Epithelial cell of prostate (primary cell): ENCODE results near the gene ITGB1BP2.
"Not testable (repeated sequence)": the region's sequence is repeated elsewhere in the genome, so short reads cannot be mapped to it uniquely, and the experiment has no call there.

Experiments
- DNase-seq: peaks from one replicate; pipeline ENCODE4 v3.0.0-alpha.2; 2011; ENCODE audit warnings: low read depth, low spot score
- H3K27ac ChIP-seq: fragments of 450-650 bp; 2 replicates; pipeline ENCODE4 v1.5.1; 2017; ENCODE audit warnings: mild to moderate bottlenecking

ITGB1BP2 gene

DNA sequence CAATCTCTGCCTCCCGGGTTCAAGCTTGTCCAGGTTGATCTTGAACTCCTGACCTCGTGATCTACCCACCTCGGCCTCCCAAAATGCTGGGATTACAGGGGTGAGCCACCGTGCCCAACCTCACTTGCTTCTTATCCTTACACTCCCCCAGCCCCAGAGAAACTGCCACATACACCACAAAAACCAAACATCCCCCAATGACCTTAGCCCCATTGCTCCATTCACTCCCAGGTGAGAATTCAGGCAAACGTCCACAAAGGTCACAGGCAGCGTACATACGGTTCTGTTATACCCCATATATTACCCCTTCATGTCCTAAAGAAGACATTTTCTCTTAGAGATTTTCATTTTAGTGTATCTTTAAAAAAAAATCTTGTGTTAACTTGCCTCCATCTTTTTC, 1.1 kb upstream of the ITGB1BP2 start:
- not testable (repeated sequence) for DNase-seq, H3K27ac ChIP-seq

DNA sequence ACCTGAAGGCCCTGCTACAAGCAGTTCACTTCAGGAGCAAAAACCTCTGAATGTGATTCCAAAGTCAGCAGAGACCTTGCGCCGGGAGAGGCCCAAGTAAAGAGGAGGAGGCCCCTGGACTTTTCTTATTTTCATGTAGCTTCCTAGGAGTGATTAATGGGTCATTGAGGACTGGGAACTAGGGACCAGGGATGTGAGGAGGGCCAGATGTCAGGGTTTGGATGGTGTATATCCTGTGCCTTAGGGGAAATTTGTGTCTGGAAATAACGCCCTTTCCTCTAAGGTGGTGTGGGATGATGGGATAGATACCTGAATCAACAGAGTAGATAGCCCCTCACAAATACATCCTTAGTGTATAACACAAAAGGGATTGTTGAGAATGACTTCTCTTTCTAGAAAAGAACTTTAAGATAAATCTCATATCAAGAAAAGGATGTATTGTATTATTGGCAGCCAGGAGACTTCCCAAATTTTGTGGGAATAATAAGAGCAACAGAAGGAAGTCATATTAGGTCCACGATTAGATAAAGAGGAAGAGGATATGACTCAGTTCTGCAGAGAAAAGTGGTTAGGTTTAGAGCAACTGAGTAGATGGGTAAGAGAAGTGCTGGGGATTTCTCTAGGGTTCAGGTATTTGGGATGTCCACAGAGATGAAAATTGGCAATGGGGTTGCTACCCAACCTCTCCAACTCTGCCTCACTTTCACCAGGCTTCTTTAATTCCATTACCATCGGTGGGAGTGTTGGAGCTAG, 1.1 kb downstream of the ITGB1BP2 start:
- DNase-seq = no peak
- H3K27ac ChIP-seq = no peak overlapping the region

DNA sequence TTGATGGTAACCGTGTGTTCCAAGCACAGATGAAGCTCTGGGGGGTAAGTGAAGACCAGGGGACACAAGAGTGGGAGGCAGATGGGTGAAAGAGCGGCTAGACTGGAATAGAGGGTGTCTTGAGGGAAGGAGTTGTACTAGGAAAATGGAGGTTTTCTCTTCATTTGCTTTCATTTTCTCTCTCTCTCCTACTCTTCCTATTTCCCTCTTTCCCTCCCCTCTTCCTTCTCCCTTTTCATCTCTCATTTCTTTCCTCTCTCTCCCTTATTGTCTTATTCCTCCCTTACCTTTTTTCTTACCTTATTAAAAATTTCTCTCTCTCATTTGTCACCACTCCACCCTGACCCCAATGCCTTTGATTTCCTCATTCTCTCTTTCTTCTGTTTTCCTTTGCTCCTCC, 3.0 kb downstream of the ITGB1BP2 start:
- DNase-seq = no peak
- no peak overlapping the region for H3K27ac ChIP-seq

DNA sequence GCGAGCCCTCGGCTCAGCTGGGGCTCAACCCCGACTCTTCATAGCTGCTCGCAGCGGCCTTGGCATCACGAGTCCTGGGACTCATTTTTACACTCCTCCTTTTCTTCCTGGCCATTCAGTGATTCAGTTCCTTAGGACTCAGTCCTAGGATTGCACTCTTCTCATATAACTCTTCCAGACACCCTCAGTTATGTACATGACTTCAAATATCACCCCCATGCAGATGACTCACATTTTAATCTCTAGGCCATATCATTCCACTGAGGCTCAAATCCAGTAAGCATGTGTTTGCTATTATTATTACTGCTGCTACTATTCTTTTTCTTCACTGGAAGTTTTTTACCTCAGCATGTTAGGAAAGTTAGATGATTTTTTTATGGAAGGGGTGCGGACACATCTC, 14.4 kb downstream of the ITGB1BP2 start:
- no peak for DNase-seq
- H3K27ac ChIP-seq = no peak overlapping the region

DNA sequence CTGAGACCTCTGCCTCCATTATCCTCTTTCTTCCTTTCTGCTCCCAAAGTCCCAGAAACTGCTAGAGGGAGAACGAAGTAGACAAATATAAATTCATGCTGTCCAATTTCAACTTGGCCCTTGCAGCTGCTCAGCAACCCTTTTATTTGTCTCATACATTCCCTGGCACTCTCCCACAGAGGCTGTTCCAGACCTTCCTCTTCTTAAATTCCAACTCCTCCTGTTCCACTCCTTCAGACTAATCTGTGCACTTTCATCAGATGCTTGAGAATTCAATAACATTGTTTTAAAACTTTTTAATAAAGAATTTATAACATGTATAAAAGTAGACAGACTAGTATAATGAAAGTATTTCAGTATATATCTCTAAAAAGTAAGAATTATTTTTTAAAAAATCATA, 15.4 kb downstream of the ITGB1BP2 start:
- not testable (repeated sequence) for DNase-seq, H3K27ac ChIP-seq

DNA sequence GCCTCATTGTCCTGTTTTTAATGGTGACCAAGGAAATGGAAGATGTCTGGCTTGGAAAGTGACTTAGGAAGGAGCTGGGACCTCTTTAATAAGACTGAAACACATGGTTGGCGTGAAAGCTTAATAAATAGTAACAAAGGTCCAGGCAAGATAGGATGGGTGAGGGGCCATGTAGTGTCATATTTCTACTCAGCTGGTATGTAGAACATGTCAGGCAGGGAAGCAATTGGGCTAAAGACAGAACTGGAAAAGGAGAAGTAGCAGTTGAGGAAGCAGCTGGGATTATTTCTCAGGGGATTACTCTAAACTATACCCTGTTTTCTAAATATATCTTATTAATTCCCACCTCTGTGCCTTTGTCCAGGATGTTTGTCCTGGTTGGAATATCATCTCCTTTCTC, 18.6 kb downstream of the ITGB1BP2 start:
- no peak overlapping the region for H3K27ac ChIP-seq
- DNase-seq = no peak

DNA sequence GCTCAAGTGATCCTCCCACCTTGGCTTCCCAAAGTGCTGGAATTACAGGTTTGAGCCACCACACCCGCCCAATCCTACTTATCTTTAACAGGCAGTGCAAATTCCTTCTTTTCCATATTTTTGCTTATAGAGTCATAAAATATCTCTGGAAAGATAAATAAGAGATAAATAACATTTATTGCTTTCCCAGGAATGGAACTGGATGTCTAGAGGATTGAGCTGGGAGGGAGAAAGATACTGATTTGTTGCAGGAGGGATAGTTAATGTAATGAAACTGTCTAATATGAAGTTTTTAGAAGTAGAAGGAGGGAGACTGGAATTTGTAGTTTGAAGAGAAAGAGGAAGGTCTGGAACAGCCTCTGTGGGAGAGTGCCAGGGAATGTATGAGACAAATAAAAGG, 20.2 kb downstream of the ITGB1BP2 start:
- no peak overlapping the region for H3K27ac ChIP-seq
- no peak for DNase-seq

DNA sequence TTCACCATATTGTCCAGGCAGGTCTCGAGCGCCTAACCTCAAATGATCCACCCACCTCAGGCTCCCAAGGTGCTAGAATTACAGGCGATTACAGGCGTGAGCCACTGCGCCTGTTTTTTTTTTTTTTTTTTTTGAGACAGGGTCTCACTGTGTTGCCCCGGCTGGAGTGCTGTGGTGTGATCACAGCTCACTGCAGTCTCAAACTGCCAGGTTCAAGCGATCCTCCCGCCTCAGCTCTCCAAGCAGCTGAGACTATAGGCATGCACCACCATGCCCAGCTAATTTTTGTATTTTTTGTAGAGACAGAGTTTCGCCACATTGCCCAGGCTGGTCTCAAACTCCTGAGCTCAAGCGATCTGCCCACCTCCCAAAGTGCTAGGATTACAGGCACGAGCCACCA, 22.9 kb downstream of the ITGB1BP2 start:
- DNase-seq, H3K27ac ChIP-seq: not testable (repeated sequence)

DNA sequence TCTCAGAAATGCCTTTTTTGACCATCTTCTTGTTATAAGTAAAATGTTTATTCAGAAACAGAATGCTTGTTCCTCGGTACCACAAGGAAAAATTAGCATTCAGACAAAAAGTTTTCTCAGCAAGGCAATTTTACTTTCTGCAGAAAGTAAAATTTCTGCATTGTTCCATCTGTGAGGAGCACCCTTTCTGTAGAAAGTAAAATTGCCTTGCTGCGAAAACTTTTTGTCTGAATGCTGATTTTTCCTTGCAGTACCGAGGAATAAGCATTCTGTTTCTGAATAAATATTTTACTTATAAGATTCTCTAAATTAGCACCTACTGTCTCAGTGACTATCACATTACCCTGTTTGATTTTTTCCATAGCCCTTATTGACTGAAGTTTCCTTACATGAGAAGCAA, 24.8 kb downstream of the ITGB1BP2 start:
- no peak for DNase-seq
- H3K27ac ChIP-seq = no peak overlapping the region

DNA sequence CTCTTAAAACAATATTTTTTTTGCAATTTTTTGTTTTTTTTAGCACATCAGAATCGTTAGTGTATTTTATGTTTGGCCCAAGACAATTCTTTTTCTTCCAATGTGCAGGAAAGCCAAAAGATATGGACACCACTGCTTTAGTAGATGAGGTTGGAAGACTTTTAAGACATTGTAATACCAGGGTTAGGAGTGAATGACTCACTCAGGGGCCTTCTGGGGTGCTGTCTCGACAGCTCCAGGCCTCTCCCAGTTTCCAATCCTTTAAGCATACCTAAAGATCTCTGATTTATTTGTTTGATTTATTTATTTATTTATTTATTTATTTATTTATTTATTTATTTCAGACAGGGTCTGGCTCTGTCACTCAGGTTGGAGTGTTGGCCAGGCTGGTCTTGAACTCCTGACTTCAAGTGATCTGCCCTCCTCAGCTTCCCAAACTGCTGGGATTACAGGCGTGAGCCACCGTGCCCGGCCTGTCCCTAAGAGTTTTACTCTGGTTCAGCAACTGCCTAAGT, 47.7 kb downstream of the ITGB1BP2 start:
- DNase-seq = not testable (repeated sequence)

DNA sequence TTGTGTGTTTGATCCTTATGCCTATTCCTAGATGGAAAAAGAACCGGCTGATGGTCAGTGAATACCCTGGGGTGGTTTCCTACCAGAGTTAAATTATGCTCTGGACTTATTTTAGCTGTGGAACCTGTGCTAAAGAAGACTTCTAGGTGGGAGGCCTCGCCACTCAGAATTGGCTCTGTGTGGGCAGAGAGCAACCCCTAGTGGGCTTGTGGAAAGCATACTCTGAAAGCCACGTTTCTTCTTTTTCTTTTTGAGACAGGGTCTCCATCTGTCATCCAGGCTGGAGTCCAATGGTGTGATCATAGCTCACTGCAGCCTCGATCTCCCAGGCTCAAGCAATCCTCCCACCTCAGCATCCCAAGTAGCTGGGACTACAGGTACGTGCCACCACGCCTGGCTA, 48.3 kb downstream of the ITGB1BP2 start:
- not testable (repeated sequence) for H3K27ac ChIP-seq, DNase-seq

More for the DNA sequence above, 47.7 kb downstream of the ITGB1BP2 start:
- not testable (repeated sequence) for H3K27ac ChIP-seq

DNA sequence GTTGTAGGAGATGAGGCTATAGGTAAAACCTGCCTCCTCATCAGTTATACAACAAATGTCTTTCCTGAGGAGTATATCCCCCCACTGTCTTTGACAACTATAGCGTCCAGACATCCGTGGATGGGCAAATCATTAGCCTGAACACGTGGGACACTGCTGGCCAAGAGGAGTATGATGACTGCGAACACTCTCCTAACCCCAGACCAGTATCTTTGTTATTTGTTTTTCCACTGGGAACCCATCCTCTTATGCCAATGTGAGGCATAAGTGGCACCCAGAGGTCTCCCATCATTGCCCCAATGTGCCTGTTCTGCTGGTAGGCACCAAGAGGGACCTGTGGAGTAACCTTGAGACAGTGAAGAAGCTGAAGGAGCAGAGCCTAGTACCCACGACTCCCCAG, 50.9 kb downstream of the ITGB1BP2 start:
- DNase-seq, H3K27ac ChIP-seq: not testable (repeated sequence)
